CD14-positive monocyte (primary cell): ENCODE measurements around the gene FASN. TPM values are rescaled to one million over a fixed set of nuclear protein-coding genes. Genes with fewer than 3 reads are reported as not detected.

Experiments
- DNase-seq, 3 donors: peaks; one replicate each; pipeline ENCODE4 v3.0.0-alpha.2; 2011 to 2022
- H2AFZ ChIP-seq: 2 replicates; pipeline ENCODE4 v1.6.0; 2012; ENCODE audit warnings: mild to moderate bottlenecking, low read depth, low read length, inconsistent platforms; ENCODE audit not compliant: insufficient read depth, poor library complexity, severe bottlenecking
- H3K27ac ChIP-seq, 2 donors: 1 replicate in 1 of 2; 2 replicates in 1 of 2; pipeline ENCODE4 v1.5.1; 2012 to 2013; ENCODE audit warnings: low read length in 2 of 2, control low read depth in 1 of 2, inconsistent platforms in 1 of 2, low read depth in 1 of 2, mild to moderate bottlenecking in 1 of 2
- H3K27me3 ChIP-seq, 2 donors: one replicate each; pipeline versions ENCODE4 v1.6.0 to v1.6.1; 2011 to 2013; ENCODE audit warnings: low read length in 2 of 2; ENCODE audit not compliant: control insufficient read depth in 2 of 2, insufficient read depth in 2 of 2
- H3K36me3 ChIP-seq, 2 donors: replicated peaks in 1 of 2; 1 replicate in 1 of 2; 2 replicates in 1 of 2; pipeline versions ENCODE4 v1.5.1 to v1.6.1; 2012 to 2013; ENCODE audit warnings: low read length in 2 of 2, control low read depth in 1 of 2, inconsistent platforms in 1 of 2, mild to moderate bottlenecking in 1 of 2; ENCODE audit not compliant: insufficient read depth in 2 of 2, control insufficient read depth in 1 of 2
- H3K4me1 ChIP-seq, 2 donors: 1 replicate in 1 of 2; 2 replicates in 1 of 2; pipeline versions ENCODE4 v1.5.1 to v1.6.1; 2012 to 2013; ENCODE audit warnings: low read length in 2 of 2, control low read depth in 1 of 2, inconsistent platforms in 1 of 2, mild to moderate bottlenecking in 1 of 2, moderate library complexity in 1 of 2; ENCODE audit not compliant: insufficient read depth in 2 of 2, control insufficient read depth in 1 of 2
- H3K4me2 ChIP-seq: replicated peaks from 2 replicates; pipeline ENCODE3; 2012; ENCODE audit warnings: low read length, moderate library complexity, mild to moderate bottlenecking; ENCODE audit not compliant: poor library complexity, severe bottlenecking; ENCODE audit errors: extremely low read depth
- H3K4me3 ChIP-seq, 3 experiments: fragments of 200-600 bp in 1 of 3; sonication (generic) in 1 of 3; replicated peaks in 1 of 3; 1 replicate in 2 of 3; 2 replicates in 1 of 3; pipeline ENCODE4 v1.5.1; 2011 to 2013; ENCODE audit warnings: low read length in 3 of 3, mild to moderate bottlenecking in 3 of 3, control low read depth in 2 of 3, low read depth in 2 of 3, inconsistent platforms in 1 of 3, moderate library complexity in 1 of 3
- H3K79me2 ChIP-seq: 2 replicates; pipeline ENCODE4 v1.6.0; 2012; ENCODE audit warnings: mild to moderate bottlenecking, control low read depth, inconsistent platforms, low read length, moderate library complexity; ENCODE audit not compliant: insufficient read depth
- H3K9ac ChIP-seq: 2 replicates; pipeline ENCODE4 v1.6.0; 2017; ENCODE audit warnings: low read length, mild to moderate bottlenecking; ENCODE audit not compliant: insufficient read depth, poor library complexity, severe bottlenecking
- H3K9me3 ChIP-seq, 2 donors: replicated peaks in 1 of 2; 1 replicate in 1 of 2; 2 replicates in 1 of 2; pipeline versions ENCODE4 v1.5.1 to v1.6.1; 2012 to 2013; ENCODE audit warnings: low read length in 2 of 2, control low read depth in 1 of 2; ENCODE audit not compliant: control insufficient read depth in 1 of 2, insufficient read depth in 1 of 2
- H4K20me1 ChIP-seq: 2 replicates; pipeline ENCODE4 v1.6.0; 2012; ENCODE audit warnings: mild to moderate bottlenecking, low read length, control low read depth, moderate library complexity; ENCODE audit not compliant: insufficient read depth
- H3K27ac Mint-ChIP-seq, 7 donors: one replicate each; pipeline ENCODE4 v1.8.0; 2020; ENCODE audit warnings: mild to moderate bottlenecking in 7 of 7, mixed read lengths in 7 of 7, moderate library complexity in 6 of 7, inconsistent platforms in 2 of 7
- H3K27me3 Mint-ChIP-seq, 3 donors: one replicate each; pipeline ENCODE4 v1.8.0; 2021 to 2022; ENCODE audit warnings: low read depth in 3 of 3, mild to moderate bottlenecking in 3 of 3, mixed read lengths in 3 of 3, moderate library complexity in 3 of 3, inconsistent platforms in 1 of 3
- H3K36me3 Mint-ChIP-seq, 2 donors: one replicate each; pipeline ENCODE4 v1.8.0; 2020; ENCODE audit warnings: mixed read lengths in 2 of 2, inconsistent platforms in 1 of 2, mild to moderate bottlenecking in 1 of 2
- H3K4me1 Mint-ChIP-seq: one replicate; pipeline ENCODE4 v1.8.0; 2020; ENCODE audit warnings: mild to moderate bottlenecking, mixed read lengths
- H3K4me3 Mint-ChIP-seq, 2 donors: one replicate each; pipeline ENCODE4 v1.8.0; 2020; ENCODE audit warnings: mild to moderate bottlenecking in 2 of 2, mixed read lengths in 2 of 2, moderate library complexity in 1 of 2
- H3K9me3 Mint-ChIP-seq, 7 donors: one replicate each; pipeline ENCODE4 v1.8.0; 2020 to 2022; ENCODE audit warnings: mixed read lengths in 7 of 7, mild to moderate bottlenecking in 6 of 7, moderate library complexity in 6 of 7, inconsistent platforms in 2 of 7
- WGBS: methylation state at CpG from one replicate; pipeline ENCODE4 v1.1.5; 2013; ENCODE audit warnings: missing lambda C conversion rate; ENCODE audit not compliant: insufficient coverage; 5-methylcytosine and 5-hydroxymethylcytosine counted together
- intact Hi-C, 2 donors: fragments of 100-400 bp; cut with micrococcal nuclease; formaldehyde crosslinking; loops; one replicate each; pipeline versions ENCODE4 v1.15.0 to v1.15.1; 2023
- polyA plus RNA-seq, 3 donors: library from polyadenylated mRNA; depleted of rRNA in 1 of 3; unstranded in 2 of 3; stranded (reverse) in 1 of 3; fragments of 300-500 nt in 2 of 3; fragments of >200 nt in 1 of 3; fragmentation: Illumina TruSeq in 2 of 3; gene quantifications; 1 replicate in 2 of 3; 2 replicates in 1 of 3; pipeline ENCODE4 v1.2.3, GENCODE V29; 2012 to 2021
- TF ChIP-seq, protein P1 (sequence below): fragments of 200-600 bp; IDR thresholded peaks from one replicate; pipeline ENCODE4 v1.8.0; 2022; ENCODE audit warnings: antibody characterized with exemption, mild to moderate bottlenecking

The FASN gene
- polyA plus RNA-seq, 3 donors: 0.08 to 8.4 (median 0.13) TPM

- Mint-ChIP-seq H3K4me1 (peaks cover 27% of the 10 kb centered on the region), H3K27ac (no peak overlapping the region), H3K36me3 (peaks cover 2 to 4% of the 10 kb centered on the region in 2 donors), H3K4me3 (no peak overlapping the region), H3K27me3 (peaks cover 0 to 3% (median 0%) of the 10 kb centered on the region in 3 donors), H3K9me3 (no peaks in the 10 kb centered on the region)
- WGBS: 94% methylated on average over 14 of the region's 14 CpGs
- H3K36me3 ChIP-seq: no peaks in the 10 kb centered on the region
- no peak for DNase-seq
- H4K20me1 ChIP-seq: no peaks in the 10 kb centered on the region
- TF ChIP-seq, protein P1, sequence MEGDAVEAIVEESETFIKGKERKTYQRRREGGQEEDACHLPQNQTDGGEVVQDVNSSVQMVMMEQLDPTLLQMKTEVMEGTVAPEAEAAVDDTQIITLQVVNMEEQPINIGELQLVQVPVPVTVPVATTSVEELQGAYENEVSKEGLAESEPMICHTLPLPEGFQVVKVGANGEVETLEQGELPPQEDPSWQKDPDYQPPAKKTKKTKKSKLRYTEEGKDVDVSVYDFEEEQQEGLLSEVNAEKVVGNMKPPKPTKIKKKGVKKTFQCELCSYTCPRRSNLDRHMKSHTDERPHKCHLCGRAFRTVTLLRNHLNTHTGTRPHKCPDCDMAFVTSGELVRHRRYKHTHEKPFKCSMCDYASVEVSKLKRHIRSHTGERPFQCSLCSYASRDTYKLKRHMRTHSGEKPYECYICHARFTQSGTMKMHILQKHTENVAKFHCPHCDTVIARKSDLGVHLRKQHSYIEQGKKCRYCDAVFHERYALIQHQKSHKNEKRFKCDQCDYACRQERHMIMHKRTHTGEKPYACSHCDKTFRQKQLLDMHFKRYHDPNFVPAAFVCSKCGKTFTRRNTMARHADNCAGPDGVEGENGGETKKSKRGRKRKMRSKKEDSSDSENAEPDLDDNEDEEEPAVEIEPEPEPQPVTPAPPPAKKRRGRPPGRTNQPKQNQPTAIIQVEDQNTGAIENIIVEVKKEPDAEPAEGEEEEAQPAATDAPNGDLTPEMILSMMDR: no peak
- no peaks in the 10 kb centered on the region for H3K79me2 ChIP-seq
- H3K9me3 ChIP-seq: no peaks in the 10 kb centered on the region
- H3K27ac ChIP-seq: no peak overlapping the region
- no peak overlapping the region for H3K4me3 ChIP-seq
- no peak overlapping the region for H2AFZ ChIP-seq
- H3K9ac ChIP-seq: no peak overlapping the region
- H3K4me1 ChIP-seq: peaks cover 24% of the 10 kb centered on the region in 2 donors
- H3K27me3 ChIP-seq: no peaks in the 10 kb centered on the region
- intact Hi-C loops: no loop called here
- H3K4me2 ChIP-seq: no peak overlapping the region
Observed at GRCh38 chr17:82108038-82108437, 10.0 kb upstream of the FASN start.

DNA sequence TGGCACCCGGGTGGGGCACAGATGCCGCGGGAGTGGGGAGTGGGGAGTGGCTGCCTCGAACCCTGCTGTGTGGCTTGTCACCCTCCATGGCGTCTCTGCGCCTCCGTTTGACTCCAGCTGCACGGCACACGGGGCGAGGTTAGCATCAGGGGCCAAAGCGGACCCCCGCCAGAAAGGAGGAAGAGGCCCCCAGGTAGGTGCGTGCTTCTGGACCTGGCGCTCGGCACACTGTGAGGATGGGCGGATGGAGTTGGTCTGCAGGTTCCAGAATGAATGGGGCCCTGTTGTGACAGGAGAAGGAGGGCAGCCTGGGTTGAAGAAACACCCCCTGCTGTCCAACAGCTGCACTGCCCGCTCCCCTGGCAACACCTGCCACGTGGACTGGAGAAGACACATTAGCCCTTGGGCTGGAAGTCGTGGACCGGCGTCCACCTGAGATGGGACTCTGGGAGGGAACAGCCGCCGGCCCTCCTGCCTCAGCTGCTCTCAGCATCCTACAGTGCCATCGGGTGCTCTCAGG, 9.4 kb upstream of the FASN start:
- no peaks in the 10 kb centered on the region for H3K27me3 ChIP-seq
- H3K27me3 Mint-ChIP-seq: peaks cover 0 to 3% (median 0%) of the 10 kb centered on the region in 3 donors
- peaks cover 29% of the 10 kb centered on the region for H3K4me1 Mint-ChIP-seq
- DNase-seq: peak in 1 of 3 donors; percentile 8
- H3K36me3 ChIP-seq: no peaks in the 10 kb centered on the region
- intact Hi-C loops: no loop called here
- peaks cover 2 to 3% of the 10 kb centered on the region in 2 donors for H3K36me3 Mint-ChIP-seq
- peak overlapping the region; percentile 78 for H3K4me2 ChIP-seq
- H3K79me2 ChIP-seq: no peaks in the 10 kb centered on the region
- H3K4me3 Mint-ChIP-seq: no peak overlapping the region
- H3K4me1 ChIP-seq: peaks cover 24% of the 10 kb centered on the region in 2 donors
- peak overlapping the region; percentile 76 for H3K9ac ChIP-seq
- peak overlapping the region; percentile 95 for H2AFZ ChIP-seq
- no peaks in the 10 kb centered on the region for H3K9me3 Mint-ChIP-seq
- TF ChIP-seq, protein P1: peak; percentile 33
- peak overlapping the region in 1 of 3 experiments; percentile 80 for H3K4me3 ChIP-seq
- no peaks in the 10 kb centered on the region for H4K20me1 ChIP-seq
- no peaks in the 10 kb centered on the region for H3K9me3 ChIP-seq
- WGBS: 85% methylated on average over 24 of the region's 24 CpGs
- peak overlapping the region; percentile 86 to 87 for H3K27ac ChIP-seq
- peak overlapping the region in 2 of 7 donors; percentile 46 to 61 for H3K27ac Mint-ChIP-seq
